Stimulated activated CD4-positive, alpha-beta T cell treated with anti-CD3 and anti-CD28 coated beads, Interleukin-15, amount 100 ng/mL, for 48 hours (primary cell): Measurements from ENCODE around the gene S100A5.
"Not testable (repeated sequence)": the region's sequence is repeated elsewhere in the genome, so short reads cannot be mapped to it uniquely, and the experiment has no call there.

Source experiments
- DNase-seq, 2 donors: peaks; one replicate each; pipeline ENCODE4 v3.0.0-alpha.2; 2020; ENCODE audit warnings: low read depth in 2 of 2

The S100A5 gene

DNA sequence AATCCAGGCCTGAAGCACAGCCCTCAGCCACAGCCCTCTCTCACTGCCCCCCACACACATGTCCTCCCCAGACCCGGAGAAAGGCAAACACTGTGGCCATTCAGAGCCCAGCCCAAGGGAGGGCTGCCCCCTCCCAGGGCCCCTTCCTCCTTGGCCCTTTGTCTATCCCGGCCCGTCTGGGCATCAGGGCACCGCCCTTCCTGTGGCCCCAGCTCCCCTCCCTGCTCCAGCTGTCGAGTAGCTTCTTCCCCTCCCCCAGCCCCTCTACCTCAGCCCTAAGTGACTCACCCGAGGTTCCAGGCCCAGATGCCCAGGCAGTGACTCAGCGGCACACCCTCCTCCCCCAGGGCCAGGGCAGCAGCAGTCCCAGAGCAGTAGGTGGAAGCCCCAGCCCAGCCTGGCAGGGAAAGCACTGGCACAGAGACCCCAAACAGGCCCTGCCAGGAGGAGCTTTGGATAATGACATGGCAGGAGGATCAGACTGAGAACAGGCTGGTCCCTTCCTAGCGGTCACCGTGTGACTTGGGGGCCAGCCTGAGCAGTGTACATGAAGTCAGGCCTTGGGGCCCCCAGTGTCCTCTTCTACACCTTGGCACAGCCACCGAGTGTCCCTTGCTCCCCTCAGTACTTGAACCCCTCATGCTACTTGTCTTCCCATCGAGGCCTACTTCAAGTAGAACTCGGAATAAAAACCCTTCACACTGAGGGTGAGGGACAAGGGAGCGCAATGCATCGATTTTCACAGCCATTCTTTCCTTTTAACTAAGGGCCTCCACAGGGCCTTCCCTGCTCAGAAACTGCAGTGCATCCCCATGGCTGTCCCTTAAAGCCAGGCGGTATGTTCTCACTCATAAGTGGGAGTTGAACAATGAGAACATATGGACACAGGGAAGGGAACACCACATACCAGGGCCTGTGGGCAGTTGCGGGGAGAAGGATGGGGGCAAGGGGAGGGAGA is 26.0 kb upstream of the S100A5 start:
- peak; percentile 87 to 90 for DNase-seq

DNA sequence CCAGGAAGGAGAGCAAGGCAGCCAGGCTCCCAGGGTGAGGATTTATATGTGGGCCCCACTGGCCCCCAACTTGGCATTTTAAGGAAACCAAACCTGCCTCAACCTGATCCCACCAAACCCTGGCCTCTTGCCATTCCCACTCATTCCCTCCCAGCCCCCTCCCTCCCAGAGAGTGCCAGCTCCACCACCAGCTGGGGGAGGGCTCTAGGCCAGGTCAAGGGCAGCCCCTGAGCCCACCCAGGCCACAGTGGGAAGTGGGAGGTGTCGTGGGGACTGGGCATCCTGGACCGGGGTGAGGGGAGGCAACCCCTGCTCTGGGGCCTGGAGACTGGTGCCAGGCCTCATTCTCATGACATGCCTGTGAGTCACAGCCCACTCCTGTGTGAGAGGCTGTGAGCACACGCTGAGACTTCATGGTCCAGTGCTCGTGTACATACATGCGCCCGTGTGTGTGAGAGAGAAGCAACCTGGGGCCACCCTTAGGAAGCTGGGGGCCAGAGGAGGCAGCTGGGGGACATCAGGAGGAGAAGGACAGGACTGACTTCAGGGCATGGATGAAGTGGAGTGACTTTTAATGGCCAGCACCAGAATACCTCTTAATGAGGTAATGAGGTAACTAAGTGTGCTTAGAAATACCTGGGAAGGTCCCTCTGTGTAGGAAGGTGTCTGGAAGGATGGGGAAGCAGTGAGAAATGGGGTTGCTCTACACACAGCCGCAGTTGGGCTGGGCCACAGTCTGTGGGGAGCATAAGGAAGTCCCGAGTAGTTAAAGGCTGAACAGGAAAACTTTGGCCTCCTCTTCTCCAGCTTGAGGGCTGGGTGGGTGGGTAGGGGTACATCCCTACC is 25.0 kb upstream of the S100A5 start, which contains the start of gene S100A2:
S100A2 (minus strand) TSS at position 316 of the 846 bp plus-strand sequence. CDS start 1,967 bp downstream, outside the sequence.
- DNase-seq = peak; percentile 60 to 67

DNA sequence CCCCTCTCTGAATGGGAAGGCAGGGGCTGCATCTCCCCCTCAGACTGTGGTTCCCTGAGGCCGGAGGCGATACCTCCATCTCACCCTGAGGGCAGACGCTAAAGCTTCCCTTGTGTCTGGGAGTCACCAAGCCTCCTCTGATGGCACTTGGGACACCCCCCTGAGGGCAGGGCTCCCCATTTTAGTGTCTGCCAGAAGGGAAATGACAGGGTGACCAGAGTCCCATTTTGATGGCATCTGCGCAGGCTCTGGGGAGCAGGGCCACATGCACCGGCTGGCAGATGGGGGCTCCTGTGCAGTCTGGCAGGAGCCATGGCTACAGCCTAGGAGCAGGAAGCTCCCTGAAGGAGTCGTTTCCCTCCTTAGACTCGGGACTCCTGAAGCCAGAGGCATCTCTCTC is 23.3 kb upstream of the S100A5 start:
- no peak for DNase-seq

DNA sequence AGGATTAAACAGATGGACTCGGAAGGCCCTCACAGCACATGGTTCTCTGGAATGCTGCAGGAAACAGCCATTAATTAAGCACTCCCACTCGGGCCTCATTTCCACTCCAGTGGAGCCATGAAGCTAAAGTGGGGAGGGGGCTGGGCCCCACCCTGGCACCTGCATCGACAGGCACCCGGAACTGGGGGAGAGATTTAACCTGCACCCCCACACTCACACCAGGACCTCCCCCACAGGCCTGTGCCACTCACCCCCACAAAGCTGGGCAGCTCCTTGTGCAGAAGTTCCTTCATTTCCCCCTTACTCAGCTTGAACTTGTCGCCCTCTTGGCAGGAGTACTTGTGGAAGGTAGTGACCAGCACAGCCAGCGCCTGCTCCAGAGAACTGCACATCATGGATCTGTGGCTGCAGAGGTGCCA is 22.8 kb upstream of the S100A5 start:
- DNase-seq = no peak

DNA sequence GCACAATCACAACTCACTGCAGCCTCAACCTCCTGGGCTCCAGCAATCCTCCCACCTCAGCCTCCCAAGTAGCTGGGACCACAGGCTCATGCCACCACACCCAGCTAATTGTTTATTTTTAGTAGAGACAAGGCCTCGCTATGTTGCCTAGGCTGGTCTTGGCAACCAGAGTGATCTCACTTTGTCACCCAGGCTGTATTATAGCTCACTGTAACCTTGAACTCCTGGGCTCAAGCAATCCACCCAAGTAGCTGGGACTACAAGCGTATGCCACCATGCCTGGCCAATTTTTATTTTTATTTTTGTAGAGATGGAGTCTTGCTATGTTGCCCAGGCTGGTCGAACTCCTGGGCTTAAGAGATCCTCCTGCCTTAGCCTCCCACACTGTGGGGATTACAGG is 21.3 kb upstream of the S100A5 start:
- not testable (repeated sequence) for DNase-seq

DNA sequence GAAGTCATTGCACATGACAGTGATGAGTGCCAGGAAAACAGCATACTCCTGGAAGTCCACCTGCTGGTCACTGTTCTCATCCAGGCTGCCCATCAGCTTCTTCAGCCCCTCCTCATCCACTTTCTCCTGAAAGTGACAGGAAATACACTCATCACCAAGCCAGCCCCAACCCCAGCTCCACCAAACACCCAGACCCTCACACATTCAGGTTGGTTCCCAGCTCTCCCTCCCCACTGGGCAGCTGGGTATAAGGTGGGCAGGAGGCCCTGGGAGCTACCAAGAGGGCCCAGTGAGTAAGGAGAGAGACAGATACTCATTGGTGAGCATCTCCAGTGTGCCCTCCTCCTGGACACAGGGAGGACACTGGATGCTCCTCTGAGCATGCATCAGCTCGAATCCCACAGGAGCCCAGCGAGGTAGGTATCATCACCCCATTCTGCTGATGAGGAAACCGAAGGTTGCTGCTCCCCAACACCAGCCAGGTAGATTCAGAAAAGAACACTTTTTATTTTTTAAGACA is 20.8 kb upstream of the S100A5 start:
- no peak for DNase-seq

DNA sequence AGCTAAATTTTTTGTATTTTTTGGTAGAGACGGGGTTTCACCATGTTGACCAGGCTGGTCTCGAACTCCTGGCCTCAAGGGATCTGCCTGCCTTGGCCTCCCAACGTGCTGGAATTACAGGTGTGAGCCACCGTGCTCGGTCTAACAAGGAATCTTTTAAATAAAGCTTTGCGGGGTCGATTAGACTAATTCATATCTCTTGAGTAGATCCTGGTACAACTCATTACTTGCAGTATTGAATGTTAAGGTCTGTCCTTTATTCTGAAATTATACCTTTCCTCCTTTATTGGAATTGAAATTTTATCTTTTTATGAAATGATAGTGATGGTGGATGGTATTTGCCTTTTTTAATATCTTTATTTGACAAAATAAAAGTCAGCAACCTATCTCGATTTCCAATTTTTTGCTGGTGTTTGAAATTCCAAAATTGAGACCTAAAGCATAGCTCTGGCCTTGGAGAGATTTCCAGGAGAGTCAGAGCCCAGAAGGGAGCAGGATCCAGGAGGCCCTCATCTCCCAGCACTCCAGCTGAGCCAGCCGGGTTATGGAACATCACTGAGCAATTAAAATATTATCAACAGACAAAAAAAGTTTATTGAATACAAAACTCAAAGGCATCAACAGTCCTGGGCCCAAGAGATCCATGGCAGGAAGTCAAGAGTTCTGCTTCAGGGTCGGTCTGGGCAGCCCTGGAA is 20.2 kb upstream of the S100A5 start:
- no peak for DNase-seq

DNA sequence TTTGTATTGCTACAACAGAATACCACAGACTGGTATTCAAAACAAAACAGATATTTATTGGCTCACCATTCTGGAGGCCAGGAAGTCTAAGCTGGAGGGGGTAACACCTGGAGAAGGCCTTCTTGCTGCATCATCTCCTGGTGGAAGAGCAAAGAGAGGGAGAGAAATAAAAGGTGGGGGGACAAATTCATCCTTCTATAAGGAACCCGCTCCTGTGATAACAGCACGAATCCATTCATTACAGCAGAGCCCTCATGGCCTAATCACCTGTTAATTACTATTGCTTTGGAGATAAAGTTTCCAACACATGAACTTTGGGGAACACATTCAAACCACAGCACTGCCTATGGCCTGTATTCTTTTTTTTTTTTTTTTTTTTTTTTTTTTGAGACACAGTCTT is 19.5 kb upstream of the S100A5 start:
- no peak for DNase-seq

DNA sequence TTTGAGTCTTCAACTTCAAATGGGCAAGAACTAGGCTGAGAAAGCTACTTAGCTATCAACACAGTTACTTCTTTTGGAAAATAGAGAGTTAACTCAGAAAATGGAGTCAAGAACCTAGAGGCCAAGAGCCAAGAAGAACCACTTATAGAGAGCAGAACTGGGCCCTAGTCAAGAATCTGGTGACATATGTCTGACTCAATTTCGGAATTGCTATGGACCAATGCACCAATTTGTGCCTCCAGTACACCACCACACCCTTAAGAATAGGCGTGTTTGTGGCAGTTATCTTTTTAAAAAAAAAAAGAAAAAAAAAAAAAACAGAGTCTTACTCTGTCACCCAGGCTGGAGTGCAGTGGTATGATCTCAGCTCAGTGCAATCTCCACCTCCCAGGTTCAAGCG is 17.1 kb upstream of the S100A5 start:
- no peak for DNase-seq

DNA sequence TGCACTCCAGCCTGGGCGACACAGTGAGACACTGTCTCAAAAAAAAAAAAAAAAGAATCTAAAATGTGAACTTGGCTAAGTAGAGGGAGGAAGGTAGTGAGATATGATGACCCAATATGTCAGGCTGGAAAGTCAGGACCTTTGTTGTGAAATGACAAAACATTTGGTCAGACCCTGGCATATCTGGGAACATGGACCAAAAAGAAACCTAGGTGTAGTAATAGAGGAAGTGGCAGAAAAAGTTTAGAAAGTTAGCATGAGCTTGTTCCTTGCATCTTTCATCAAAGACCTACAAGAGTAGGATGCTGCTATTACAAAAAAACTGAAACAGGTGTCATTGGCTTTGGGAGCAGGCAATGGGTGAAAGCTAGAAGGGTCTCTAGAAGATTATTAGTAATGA is 15.6 kb upstream of the S100A5 start:
- DNase-seq = no peak

DNA sequence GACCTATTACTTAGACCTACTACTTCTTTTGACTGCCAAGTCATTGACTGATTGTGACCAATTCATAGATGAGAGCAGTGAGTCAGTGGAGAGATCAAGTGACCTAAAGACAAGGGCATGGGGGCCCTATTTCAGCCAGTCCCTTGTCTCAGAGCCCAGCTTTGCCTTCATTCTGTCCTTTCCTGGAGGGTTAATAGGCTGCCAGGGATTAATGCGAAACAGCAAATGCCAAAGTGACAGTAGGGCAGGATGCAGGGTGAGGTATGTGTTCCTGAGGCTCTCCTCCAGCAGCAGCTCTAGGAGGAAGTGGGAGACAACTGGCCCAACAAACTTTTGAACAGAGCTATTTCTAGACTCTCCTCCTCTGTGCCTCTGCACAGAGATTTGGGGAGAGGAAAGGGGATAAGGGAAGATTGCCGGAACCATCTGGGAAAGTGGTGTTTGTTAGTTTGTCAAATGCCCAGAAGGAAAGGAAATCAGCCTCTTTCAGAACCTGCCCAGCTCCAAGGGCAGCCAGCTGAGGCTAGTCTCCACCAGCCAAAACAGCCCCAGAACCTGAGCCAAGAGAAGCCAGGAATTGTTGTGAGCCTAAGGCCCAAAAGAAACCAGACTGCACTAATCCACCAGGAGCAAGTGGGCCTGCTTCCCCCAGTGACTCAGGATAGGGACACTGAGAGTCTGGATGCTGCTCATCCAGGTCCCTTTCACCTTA is 13.3 kb upstream of the S100A5 start:
- no peak for DNase-seq

DNA sequence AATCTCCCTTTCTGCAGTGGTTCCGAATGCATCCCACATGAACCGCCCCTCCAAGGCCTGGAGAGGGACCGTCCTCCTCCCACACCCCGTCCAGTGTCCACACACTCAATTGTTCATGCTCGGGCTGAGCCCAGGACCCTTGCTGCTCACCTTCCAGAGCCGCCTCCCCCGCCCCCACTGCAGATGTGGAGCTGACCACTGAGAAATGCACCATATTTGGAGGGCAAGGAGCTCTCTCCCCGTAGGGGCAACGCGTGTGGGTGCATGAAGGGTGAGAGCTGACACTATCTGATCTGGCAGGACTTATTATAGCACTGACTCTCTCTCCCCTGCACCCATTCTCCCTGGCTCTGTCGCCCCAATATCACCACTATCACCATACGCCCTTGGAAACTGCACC is 12.4 kb upstream of the S100A5 start:
- no peak for DNase-seq

DNA sequence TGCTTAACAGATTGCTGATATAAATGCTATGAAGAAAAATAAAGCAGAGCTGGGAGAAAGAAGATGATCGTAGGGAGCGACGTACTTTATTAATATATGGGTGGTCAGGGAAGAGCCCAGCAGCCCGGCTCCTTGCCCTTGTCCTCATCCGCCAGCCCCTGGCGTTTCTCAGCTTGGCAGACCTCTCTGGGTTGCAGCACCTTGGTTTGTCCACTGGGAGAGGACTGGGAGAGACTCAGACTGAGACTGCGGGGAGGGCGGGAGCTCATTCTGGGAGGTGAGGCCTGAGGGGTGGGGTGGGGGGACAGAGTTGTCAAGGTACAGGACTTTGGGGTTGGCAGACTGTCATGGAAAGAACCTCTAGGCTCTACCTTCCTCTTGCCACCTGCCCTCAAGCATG is 11.6 kb upstream of the S100A5 start:
- DNase-seq = no peak

DNA sequence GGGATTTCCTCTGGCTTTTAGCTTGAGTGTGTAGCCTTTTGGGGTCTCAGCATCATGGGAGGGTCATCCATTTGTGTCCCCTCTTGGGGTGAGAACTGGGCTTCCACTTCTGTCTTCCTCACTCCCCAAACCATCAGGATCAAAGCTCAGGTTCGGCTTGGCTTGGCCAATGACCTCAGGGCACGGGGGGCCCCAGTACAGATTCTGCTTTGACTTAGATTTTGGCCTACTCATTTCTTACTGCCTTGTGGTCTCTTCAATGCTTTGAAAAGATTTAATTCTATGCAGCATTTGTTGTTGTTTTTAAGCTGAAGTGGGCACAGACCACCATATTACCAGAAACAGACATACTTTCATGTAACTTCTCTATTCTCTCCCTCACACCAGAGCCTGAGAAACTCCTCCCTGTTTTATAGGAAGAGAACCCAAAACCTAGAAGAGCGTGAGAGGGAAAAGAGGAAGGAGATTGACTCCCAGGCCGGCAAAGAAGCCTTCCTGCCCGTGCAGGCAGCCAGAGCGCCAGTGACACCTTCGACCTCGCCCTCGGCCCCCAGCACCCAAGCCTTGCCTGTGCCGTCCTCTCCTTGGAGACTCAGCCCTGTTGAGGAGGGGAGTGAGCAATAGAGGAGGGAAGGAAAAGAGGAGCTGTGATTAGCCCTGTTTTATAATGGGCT is 10.2 kb upstream of the S100A5 start:
- no peak for DNase-seq

DNA sequence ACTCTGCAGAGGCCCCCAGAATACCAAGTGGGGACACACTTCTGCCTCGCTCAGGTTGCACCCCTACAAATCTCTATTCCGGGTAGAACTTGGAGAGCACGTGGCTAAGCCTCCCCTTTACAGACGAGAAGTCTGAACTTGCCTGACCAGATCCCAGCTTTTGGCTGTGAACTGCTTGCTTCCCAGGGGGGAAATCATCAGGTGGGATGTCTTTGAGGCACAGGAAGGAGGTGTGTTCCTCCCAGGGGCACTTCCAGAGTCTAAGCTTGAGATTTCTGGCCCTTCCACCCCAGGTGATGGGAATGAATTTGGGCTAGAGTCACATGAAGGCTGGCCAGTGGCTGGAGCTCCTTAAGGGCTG is 9.6 kb upstream of the S100A5 start:
- no peak for DNase-seq

DNA sequence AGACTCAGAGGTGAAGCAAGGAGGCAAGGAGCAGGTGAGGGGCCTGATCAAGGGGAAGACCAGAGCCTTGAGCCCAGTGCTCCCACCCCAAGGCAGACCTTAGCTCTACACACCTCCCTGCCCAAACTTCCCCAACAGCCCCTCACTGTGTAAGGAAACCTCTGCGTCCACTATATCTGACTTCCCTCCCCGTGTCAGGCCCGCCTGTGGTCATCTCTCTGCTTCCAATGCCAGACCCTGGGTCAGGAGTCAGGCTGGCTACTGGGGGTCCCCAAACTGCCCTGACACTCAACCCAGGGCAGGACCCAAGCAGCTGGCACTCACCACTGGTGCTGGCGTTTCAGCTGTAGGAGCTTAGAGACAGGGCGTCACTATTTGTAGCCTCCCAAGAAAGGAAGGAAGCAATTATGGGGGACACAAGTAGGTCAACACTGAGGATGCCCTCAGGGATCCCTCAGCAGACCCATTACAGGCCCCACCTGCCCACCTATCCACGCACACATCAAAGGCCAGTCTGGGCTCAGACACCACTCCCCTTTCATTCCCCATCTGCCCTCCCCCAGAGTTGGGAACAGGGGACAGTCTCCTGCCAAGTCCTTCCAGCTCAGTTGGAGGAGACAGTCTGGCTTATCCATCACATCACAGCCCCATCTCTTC is 9.1 kb upstream of the S100A5 start:
- no peak for DNase-seq

DNA sequence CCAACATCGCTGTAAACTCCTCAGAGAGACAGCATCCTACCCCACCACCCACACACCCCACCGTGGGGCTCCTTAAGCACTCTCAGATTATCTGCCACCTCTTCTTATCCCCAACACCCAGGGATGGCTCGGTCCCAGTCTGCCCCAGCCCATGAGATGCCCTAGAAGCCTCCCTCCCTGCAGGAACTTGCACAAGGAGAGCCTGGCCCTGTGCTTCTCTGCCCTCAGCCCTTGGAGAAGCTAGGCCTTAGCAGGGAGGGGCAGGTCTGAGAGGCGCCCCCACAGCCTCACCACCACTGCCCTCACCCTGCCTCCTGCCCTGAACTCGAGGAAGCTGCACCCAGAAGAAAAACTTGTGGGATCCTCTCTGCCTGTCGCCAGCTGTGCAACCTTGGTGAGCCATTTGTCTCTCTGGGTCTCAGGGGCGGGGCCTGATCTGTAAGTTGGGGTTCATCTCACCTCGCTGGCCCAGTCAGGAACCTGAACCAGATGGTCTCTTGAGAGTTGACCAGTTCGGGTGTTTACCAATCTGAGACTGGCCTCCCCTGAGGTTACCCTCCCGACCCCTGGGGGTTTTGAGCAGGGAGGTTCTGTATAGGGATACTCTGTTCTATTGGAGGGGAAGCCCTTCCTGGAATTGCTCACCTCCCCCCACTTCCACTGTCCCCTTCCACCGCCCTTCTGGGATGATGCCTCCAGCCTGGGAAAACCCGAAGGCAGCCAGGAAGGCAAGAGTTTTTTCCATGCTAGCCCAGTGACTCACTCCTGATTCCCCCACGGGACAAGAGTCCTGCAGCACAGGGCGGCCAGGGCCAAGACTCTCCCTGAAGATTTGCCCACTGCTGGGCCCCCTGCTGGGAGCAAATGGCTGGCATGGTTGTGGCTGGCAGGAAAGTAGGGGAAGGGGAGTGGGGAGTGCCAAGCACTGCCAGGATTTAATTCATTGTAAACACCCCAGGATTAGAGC is 8.3 kb upstream of the S100A5 start, which contains the start of gene S100A3:
S100A3 (minus strand) TSS at position 537 of the 967 bp plus-strand sequence. CDS start 773 bp downstream, outside the sequence.
- no peak for DNase-seq
